Stimulated activated effector memory CD8-positive, alpha-beta T cell treated with anti-CD3 and anti-CD28 coated beads, Interleukin-12 subunit alpha, Interleukin-12 subunit beta, amount 100 ng/mL, for 72 hours (primary cell): Measurements from ENCODE around the gene TREX2.

Experiments used
- ATAC-seq: fragments of 150-1000 bp; cut with Tn5 transposase; 2 replicates; pipeline ENCODE4 v1.10.0; 2021
- DNase-seq, 2 donors: peaks; one replicate each; pipeline ENCODE4 v3.0.0; 2021 to 2022; ENCODE audit warnings: low spot score in 2 of 2
- H3K27ac Mint-ChIP-seq: one replicate; pipeline ENCODE4 v1.8.0; 2022; ENCODE audit warnings: mild to moderate bottlenecking, mixed read lengths
- H3K36me3 Mint-ChIP-seq: one replicate; pipeline ENCODE4 v1.8.0; 2022; ENCODE audit warnings: mild to moderate bottlenecking, mixed read lengths
- H3K4me1 Mint-ChIP-seq: one replicate; pipeline ENCODE4 v1.8.0; 2022; ENCODE audit warnings: mixed read lengths
- H3K4me3 Mint-ChIP-seq: one replicate; pipeline ENCODE4 v1.8.0; 2022; ENCODE audit warnings: mild to moderate bottlenecking, mixed read lengths
- H3K9me3 Mint-ChIP-seq: one replicate; pipeline ENCODE4 v1.8.0; 2022; ENCODE audit warnings: mixed read lengths

TREX2 gene, protein sequence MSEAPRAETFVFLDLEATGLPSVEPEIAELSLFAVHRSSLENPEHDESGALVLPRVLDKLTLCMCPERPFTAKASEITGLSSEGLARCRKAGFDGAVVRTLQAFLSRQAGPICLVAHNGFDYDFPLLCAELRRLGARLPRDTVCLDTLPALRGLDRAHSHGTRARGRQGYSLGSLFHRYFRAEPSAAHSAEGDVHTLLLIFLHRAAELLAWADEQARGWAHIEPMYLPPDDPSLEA

GRCh38 chrX:153445856-153446635 lies at the start of gene TREX2:
TSS of gene TREX2 (minus strand) at chrX:153446056. CDS start at chrX:153445430, 626 bp downstream.
- ATAC-seq (no peak), DNase-seq (no peak)
- Mint-ChIP-seq H3K9me3 (no peaks in the 10 kb centered on the region), H3K4me1 (no peaks in the 10 kb centered on the region), H3K4me3 (no peak within 1 kb of the TSS), H3K36me3 (peaks cover 2% of the 10 kb centered on the region), H3K27ac (no peak within 1 kb of the TSS)

GRCh38 chrX:153495362-153495751 lies 49.5 kb upstream of the TREX2 start:
- H3K4me1 Mint-ChIP-seq = no peaks in the 10 kb centered on the region
- no peak for ATAC-seq
- no peaks in the 10 kb centered on the region for H3K36me3 Mint-ChIP-seq
- H3K4me3 Mint-ChIP-seq = no peak overlapping the region
- no peak overlapping the region for H3K27ac Mint-ChIP-seq
- no peaks in the 10 kb centered on the region for H3K9me3 Mint-ChIP-seq
- DNase-seq = no peak

DNA sequence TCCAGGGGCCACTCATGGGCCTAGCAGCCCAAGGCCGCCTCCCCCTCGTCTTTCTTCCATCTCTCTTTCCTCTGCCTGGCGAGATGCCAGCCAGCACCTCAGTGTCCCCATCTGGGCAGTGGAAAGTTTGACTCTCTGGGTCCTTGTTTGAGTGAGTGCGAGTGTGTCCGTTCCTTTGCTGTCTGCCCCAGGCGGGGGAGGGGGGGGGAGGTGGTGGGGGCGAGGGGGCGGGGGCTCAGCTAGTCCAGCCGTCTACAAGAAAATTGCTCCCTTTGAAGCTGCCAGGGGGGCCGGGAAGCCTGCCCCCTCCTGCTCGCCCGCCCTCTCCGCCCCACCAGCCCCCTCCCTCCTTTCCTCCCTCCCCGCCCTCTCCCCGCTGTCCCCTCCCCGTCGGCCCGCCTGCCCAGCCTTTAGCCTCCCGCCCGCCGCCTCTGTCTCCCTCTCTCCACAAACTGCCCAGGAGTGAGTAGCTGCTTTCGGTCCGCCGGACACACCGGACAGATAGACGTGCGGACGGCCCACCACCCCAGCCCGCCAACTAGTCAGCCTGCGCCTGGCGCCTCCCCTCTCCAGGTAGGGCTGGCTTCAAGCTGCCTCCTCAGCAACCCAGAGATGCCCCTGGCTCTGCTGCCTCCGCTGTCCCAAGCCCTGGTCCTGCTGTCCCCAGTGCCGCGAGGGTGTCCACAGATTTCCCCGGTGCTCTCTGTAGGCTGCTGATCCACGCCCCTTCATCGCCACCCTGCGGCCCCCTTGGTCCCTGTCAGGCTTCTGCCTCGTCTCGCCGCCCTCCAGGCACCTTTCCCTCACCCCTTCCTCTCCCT lies 48.9 kb upstream of the TREX2 start, which contains the start of gene BGN:
BGN (plus strand) TSS at position 440 of the 821 bp plus-strand sequence. CDS start 9,652 bp downstream, outside the sequence.
- Mint-ChIP-seq H3K4me1 (no peaks in the 10 kb centered on the region), H3K27ac (no peak within 1 kb of the TSS), H3K9me3 (no peaks in the 10 kb centered on the region), H3K4me3 (no peak within 1 kb of the TSS), H3K36me3 (no peaks in the 10 kb centered on the region)
- ATAC-seq = no peak
- DNase-seq = no peak

- H3K4me1 Mint-ChIP-seq = no peaks in the 10 kb centered on the region
- DNase-seq (no peak), ATAC-seq (no peak)
These were observed 48.2 kb upstream of the TREX2 start for GRCh38 chrX:153494061-153494460.

DNA sequence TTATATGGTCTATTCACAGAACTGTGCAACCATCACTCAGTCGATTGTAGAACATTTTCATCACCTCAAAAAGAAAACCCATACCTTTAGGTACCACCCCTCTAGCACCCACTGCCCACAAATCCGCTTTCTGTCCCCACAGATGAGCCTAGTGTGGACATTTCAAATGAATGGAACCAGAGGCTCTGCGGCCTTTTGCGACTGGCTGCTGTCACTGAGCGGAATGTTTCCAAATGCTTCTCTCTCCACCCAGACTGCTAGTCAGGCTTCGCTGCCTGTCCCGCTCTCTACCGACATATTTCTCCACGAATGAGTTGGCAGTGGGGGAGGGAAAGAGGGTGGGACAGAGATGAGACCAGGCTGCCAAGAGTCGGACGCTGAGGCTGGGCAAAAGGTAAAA lies 47.2 kb upstream of the TREX2 start:
- Mint-ChIP-seq H3K4me3 (no peak overlapping the region), H3K9me3 (no peaks in the 10 kb centered on the region), H3K27ac (no peak overlapping the region), H3K4me1 (no peaks in the 10 kb centered on the region), H3K36me3 (no peaks in the 10 kb centered on the region)
- DNase-seq (no peak), ATAC-seq (no peak)

More at GRCh38 chrX:153494061-153494460, 48.2 kb upstream of the TREX2 start:
- Mint-ChIP-seq H3K27ac (no peak overlapping the region), H3K36me3 (no peaks in the 10 kb centered on the region), H3K4me3 (no peak overlapping the region), H3K9me3 (no peaks in the 10 kb centered on the region)

DNA sequence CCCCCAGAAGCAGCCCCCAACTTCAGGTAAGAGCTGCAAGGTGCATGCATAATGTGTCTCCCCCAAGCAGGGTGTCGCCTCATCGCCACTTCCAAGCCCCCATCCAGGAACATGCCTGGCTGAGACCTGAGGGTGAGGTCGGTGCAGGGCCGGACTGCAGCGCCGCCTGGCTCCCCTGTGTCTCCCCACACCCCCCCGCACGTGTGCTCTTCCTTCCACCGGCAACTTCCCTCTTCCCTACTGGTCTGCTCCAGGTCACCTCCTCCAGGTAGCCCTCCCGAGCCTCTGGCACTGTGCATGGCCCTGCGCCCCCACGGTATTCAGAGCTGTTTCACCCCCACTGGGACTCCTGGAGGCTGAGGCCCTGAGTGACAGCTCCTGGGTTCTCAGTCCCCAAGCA lies 46.7 kb upstream of the TREX2 start:
- H3K27ac Mint-ChIP-seq = no peak overlapping the region
- no peaks in the 10 kb centered on the region for H3K9me3 Mint-ChIP-seq
- H3K4me3 Mint-ChIP-seq = no peak overlapping the region
- ATAC-seq = no peak
- H3K4me1 Mint-ChIP-seq = no peaks in the 10 kb centered on the region
- no peaks in the 10 kb centered on the region for H3K36me3 Mint-ChIP-seq
- DNase-seq = no peak

DNA sequence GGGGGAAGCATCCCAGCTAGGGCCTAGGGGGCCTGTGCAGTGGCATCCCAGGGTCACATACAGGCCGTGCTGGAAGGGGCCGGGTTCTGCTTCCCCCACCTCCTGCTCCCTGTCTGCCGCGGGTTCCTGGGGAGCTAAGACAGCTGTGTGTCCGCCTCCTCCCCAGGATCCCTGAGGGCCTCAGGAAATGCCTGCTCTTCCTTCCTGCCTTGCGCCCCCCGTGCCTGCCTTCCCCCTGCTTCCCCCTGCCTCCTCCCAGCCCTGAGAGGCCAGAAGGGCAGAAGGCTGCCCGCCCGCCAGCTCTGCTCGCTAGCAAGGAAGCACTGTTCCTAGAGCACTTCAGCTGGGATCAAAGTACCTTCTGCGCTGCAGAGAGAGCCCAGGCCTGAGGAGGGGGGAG lies 46.1 kb upstream of the TREX2 start:
- ATAC-seq (no peak), DNase-seq (no peak)
- no peaks in the 10 kb centered on the region for H3K36me3 Mint-ChIP-seq
- H3K9me3 Mint-ChIP-seq = no peaks in the 10 kb centered on the region
- H3K4me3 Mint-ChIP-seq = no peak overlapping the region
- H3K27ac Mint-ChIP-seq = no peak overlapping the region
- no peaks in the 10 kb centered on the region for H3K4me1 Mint-ChIP-seq

DNA sequence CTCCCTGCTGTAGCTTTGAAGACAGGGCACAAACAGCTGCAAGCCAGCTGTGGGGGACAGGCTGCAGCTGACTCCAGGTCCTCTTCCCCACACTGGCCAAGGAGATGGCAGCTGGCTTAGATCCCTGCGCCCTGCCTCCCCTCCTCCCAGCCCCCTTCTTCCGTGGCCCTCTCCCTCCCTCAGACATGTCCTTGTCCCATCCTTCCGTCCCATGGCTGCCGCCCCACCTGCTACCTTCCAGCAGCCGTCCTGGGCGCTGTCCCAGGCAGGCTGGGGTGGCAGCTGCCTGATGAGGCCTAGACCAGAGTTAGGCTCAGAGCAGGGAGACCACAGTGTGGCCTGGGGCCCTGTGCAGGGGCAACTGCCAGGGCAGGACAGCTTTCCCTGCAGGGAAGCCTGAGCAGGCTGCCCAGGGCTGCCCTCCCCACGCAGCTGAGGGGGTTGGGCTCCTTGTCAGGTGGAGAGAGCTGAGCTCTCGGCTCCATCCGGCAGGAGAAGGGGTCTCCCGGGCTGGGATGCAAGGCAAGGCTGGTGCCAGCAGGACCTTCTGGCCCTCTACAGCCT lies 45.6 kb upstream of the TREX2 start:
- ATAC-seq (no peak), DNase-seq (no peak)
- Mint-ChIP-seq H3K9me3 (no peaks in the 10 kb centered on the region), H3K4me3 (no peak overlapping the region), H3K4me1 (no peaks in the 10 kb centered on the region), H3K36me3 (no peaks in the 10 kb centered on the region), H3K27ac (no peak overlapping the region)

DNA sequence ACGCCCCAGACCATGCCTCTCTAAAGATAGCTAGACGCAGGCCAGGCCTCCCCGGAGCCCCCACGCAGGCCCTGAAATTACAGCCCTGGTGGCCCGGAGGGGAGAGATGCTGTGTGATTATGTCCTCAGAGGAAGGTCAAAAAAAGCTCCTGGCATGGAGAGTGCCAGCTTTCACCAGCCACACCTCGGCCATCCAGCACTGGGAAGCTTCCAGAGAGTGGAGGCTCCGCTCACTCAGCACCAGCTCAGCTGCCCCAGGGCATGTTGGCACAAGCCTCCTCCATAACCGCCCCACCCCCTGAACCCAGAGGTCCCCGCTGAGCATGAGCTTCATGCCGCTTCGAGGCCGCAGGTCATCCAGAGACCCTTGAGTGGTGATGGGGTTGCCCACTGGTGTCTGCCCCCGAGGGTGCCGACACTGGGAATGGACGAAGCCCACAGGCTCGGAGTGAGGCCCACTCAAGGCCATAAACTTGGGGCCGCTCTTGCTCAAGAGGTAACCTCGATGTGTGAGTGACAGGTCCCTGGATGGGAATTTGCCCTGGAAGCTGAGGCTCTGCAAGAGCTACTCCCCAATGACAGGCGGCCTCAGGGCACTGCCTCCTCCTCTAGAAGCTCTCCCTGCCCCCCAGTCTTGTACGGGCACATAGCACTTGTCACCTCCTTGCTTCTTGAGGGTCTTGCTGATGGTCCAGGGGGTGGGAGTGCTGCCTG lies 44.5 kb upstream of the TREX2 start:
- ATAC-seq (no peak), DNase-seq (no peak)
- no peak overlapping the region for H3K27ac Mint-ChIP-seq
- no peak overlapping the region for H3K4me3 Mint-ChIP-seq
- H3K4me1 Mint-ChIP-seq = no peaks in the 10 kb centered on the region
- no peaks in the 10 kb centered on the region for H3K36me3 Mint-ChIP-seq
- H3K9me3 Mint-ChIP-seq = no peaks in the 10 kb centered on the region

DNA sequence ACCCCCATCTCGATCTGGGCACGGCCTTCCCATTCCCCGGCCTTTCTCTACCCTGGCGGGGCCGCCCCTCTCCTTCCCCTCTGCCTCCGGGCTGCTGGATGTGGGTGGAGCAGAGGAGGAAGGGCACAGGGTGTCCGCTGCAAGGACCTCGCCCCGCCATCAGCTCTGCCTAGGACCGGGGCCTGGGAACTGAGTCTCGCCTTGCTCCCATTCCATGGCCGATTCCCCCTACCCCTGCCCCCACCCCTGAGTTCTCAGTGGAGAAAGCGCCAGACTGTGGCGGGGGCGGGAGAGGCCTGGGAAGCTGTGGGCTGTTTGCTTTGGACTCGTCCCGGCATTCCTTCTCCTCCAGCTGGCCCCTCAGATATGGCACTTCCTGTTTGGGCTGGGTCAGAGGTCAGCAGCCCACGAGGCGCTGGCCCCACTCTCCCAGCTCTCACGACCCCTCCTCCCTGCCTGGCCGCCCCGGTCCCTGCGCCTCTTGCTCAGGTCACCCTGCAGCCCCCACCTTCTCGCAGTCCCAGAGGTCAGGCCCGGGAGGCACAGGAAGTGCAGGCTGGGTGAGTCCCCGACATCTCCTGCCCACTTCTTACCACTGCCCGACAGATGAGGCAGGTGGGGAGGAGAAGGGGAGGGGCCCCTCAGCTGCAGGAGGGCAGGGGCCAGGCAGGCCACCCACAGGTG lies 42.5 kb upstream of the TREX2 start:
- ATAC-seq (no peak), DNase-seq (no peak)
- Mint-ChIP-seq H3K27ac (no peak overlapping the region), H3K9me3 (no peaks in the 10 kb centered on the region), H3K4me3 (no peak overlapping the region), H3K4me1 (no peaks in the 10 kb centered on the region), H3K36me3 (no peaks in the 10 kb centered on the region)

DNA sequence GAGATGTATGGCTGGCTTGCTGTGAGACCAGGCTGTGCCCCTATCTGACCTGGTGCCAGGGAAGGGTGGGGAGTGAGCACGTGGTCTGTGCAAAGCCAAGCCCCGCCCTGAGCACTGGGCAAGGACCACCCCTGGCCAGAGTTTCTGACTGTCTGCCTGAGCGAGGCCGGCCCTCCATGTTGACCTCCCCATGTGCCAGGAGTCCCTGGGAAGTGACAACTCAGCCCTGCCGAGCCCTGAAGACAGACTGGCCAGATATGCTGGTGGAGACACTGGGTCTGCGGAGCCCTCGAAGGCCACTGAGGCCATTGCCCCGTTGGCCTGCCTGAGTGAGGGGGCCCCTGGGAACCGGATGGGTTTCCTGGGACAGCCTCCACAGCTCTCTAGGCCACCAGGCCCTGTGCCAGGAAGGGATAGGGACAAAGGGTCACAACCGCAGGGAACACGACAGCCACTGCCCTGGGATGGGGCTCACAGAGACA lies 41.8 kb upstream of the TREX2 start:
- H3K4me1 Mint-ChIP-seq = no peaks in the 10 kb centered on the region
- H3K36me3 Mint-ChIP-seq = no peaks in the 10 kb centered on the region
- no peak overlapping the region for H3K27ac Mint-ChIP-seq
- no peak for ATAC-seq
- H3K9me3 Mint-ChIP-seq = no peaks in the 10 kb centered on the region
- H3K4me3 Mint-ChIP-seq = no peak overlapping the region
- no peak for DNase-seq

- Mint-ChIP-seq H3K9me3 (no peaks in the 10 kb centered on the region), H3K4me3 (no peak overlapping the region), H3K36me3 (no peaks in the 10 kb centered on the region), H3K4me1 (no peaks in the 10 kb centered on the region), H3K27ac (no peak overlapping the region)
- no peak for DNase-seq
- ATAC-seq = no peak
These were observed 40.3 kb upstream of the TREX2 start for GRCh38 chrX:153486171-153486570.

GRCh38 chrX:153485396-153486080 lies 39.7 kb upstream of the TREX2 start:
- no peak for ATAC-seq
- Mint-ChIP-seq H3K4me3 (no peak overlapping the region), H3K4me1 (no peaks in the 10 kb centered on the region), H3K9me3 (no peaks in the 10 kb centered on the region), H3K27ac (no peak overlapping the region), H3K36me3 (no peaks in the 10 kb centered on the region)
- DNase-seq = no peak
